Measurements from ENCODE around the gene TAS1R3.
A peak's percentile ranks its signal among the peaks of the same experiment; 100 is the strongest.

Gene TAS1R3

GRCh38 chr1:1293263-1294249, 37.5 kb upstream of the TAS1R3 start:
- intact Hi-C loops (cut with DNase I): loop anchor here (10.0 kb wide), 1 partner anchor 841 kb away; no protein-coding TSS in a partner anchor
- peak in 2 of 10 donors; percentile 7 to 78 for DNase-seq

DNA sequence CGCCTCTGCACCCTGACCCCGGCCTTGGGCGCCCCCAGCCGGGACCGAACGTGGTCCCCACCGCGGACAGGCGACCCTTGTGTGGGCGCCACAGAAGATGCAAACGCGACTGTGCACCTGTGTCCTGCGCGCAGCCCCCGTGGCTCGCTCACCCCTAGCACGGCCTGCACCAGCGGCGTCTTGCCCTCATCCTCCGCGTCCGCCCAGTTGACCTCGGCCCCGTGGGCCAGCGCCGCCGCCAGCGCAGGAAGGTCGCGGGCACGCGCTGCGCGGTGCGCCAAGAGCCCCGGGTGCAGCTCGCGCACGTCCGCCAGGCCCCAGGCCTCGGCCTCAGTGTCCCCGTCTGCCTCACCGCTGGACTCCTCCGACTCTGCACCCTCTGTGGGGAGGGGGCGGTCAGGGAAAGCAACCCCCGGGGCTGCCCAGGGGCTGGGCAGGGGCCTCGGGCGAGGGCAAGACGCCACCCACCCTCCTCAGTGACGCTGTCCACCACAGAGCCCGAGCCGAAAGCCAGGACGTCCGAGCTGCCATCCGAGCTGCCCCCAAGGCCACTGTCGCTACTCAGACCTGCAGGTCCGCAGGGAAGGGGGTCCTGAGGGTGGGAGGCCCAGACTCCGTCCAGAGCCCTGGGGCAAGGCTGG, 36.7 kb upstream of the TAS1R3 start:
- DNase-seq: no peak
- intact Hi-C loops (cut with DNase I): loop anchor here (10.0 kb wide), 1 partner anchor 840 kb away; no protein-coding TSS in a partner anchor

DNA sequence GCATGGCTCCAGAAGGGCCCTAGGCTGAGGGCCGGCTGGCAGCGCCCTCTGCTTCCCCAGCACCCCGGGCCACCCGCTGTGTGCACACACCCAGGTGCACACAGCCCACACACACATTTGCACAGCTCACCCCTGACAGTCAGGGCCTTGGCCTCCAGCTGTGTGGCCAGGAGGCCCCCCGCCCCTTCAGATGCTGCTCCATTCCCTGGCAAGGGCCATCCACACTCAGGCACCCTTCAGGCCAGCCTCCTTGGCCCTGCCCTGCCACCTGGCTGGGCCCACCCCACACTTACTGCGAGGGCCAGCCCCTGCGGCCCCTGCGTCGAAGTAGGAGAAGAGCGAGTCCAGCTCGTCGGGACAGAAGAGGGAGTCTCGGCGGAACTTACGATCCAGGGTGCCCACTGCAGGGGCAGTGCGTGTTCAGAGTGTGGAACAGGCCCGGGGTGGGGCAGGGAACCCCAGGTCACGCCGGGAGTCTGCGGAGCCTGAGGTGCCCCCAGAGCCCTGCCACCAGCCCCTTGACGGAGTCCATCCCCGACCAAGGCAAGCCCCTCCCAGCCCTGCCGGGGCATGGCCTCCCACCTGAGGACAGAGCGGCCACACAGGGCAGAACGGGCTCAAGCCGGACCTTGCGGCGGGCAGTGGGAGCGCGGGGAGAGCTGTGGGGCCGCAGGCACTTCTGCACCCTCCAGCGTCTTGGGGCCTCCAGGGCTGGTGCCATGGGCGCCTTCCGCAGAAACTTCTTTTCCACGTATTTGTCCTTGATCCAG, 35.7 kb upstream of the TAS1R3 start:
- DNase-seq: no peak
- intact Hi-C loops (cut with DNase I): loop anchor here (10.0 kb wide), 1 partner anchor 839 kb away; no protein-coding TSS in a partner anchor

DNA sequence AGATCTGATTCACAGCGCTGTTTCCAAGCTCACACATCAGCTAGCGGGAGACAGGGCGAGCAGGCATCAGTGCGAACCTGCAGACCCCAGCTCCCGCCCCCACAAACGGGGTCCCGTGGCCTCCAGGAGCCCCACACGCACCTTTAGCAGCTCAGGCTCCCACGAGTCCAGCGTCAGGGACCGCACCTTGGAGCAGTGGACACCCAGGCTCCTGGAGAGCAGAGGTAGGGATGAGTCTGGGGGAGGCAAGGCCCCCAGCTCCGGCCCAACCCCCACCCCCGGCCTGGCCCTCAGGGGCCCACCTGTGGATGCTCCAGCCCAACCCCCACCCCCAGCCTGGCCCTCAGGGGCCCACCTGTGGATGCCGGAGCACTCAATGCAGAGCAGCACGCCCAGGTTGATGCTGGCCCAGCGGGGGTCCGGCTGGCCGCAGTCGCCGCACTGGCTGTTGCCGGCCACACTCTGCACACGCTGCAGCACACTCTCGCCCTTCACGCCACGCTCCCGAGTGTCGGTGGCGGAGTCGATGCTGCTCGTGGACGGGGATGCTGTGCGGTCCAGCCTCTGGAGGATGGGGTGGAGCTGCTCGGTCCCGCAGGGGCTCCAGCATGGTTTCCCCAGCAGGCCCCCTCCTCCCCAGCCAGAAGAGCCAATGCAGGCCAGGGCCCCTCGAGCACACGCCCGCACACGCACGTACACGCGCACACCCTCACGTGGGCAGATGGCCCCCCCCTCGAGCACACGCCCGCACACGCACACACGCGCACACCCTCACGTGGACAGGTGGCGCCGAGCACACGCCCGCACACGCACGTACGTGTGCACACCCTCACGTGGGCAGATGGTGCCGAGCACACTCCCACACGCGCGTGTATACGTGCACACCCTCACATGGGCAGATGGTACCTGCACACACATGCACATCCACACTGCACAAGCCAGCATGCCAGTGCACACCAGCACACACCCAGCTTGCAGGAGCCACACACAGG, 34.7 kb upstream of the TAS1R3 start:
- no peak for DNase-seq
- intact Hi-C loops (cut with DNase I): loop anchor here (10.0 kb wide), 1 partner anchor 838 kb away; no protein-coding TSS in a partner anchor

DNA sequence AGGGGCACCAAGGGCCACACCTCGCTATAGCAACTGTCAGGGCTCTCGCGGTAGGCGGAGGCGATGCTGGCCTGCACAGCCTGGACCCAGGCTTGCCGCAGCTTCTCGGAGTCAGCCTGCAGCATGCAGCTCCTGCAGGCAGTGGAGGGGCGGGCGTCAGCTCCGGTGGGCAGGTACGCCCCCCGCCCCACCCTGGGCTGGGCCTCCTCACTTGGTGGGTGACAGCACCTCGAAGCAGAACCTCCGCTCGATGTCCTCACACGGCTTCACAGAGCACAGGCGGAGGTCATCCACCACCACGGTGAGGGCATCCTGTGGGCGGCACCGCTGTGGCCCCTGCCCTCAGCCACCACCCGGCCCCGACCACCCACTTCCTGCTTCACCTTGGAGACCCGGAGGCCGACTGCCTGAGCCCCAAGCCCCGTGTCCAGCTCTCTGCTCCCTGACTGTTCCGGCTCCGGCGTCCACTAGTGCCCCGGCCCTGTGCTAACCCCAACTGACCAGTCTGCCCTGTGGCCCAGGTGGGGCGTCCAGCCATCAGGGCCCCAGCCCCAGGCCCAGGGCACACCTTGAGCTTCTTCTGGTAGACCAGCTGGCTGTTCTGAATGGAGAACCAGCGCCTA, 33.2 kb upstream of the TAS1R3 start:
- no peak for DNase-seq
- intact Hi-C loops (cut with DNase I): loop anchor here (10.0 kb wide), 1 partner anchor 837 kb away; no protein-coding TSS in a partner anchor

GRCh38 chr1:1298861-1299685, 32.0 kb upstream of the TAS1R3 start:
- peak; percentile 85 to 99 (median 94) for DNase-seq
- intact Hi-C loops (cut with DNase I): loop anchor here (10.0 kb wide), 1 partner anchor 836 kb away; no protein-coding TSS in a partner anchor

- intact Hi-C loops (cut with DNase I): loop anchor here (10.0 kb wide), 1 partner anchor 835 kb away; no protein-coding TSS in a partner anchor
- peak in 1 of 10 donors; percentile 14 for DNase-seq
Observed at GRCh38 chr1:1299686-1300351, 31.3 kb upstream of the TAS1R3 start.

- intact Hi-C loops (cut with DNase I): no loop called here
- DNase-seq: peak in 1 of 10 donors; percentile 6
Observed at GRCh38 chr1:1300352-1300739, 30.7 kb upstream of the TAS1R3 start.

DNA sequence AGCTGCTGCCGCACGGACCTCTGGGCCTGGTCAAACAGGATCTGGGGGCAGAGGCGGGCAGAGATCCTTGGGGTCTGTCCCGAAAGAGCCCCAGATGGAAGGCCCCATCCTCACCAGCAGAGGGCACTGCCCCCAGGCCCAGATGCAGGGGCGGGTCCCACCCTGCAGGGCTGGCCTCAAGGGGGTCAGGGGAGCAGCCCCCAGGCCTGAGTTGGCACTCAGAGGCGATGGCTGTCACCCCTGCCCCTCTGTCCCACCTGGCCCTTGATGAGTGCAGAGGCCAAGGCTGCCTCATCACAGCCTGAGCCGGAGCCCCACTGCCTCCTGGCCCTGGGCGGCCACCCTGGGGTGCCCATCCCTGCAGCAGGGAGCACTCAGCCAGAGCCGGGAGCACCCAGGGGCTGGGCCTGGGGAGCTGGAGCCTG, 29.1 kb upstream of the TAS1R3 start:
- intact Hi-C loops (cut with DNase I): no loop called here
- DNase-seq: no peak

- intact Hi-C loops (cut with DNase I): no loop called here
- no peak for DNase-seq
Observed at GRCh38 chr1:1302951-1303509, 28.1 kb upstream of the TAS1R3 start.

GRCh38 chr1:1303736-1304135, 27.3 kb upstream of the TAS1R3 start:
- intact Hi-C loops (cut with DNase I): no loop called here
- no peak for DNase-seq

DNA sequence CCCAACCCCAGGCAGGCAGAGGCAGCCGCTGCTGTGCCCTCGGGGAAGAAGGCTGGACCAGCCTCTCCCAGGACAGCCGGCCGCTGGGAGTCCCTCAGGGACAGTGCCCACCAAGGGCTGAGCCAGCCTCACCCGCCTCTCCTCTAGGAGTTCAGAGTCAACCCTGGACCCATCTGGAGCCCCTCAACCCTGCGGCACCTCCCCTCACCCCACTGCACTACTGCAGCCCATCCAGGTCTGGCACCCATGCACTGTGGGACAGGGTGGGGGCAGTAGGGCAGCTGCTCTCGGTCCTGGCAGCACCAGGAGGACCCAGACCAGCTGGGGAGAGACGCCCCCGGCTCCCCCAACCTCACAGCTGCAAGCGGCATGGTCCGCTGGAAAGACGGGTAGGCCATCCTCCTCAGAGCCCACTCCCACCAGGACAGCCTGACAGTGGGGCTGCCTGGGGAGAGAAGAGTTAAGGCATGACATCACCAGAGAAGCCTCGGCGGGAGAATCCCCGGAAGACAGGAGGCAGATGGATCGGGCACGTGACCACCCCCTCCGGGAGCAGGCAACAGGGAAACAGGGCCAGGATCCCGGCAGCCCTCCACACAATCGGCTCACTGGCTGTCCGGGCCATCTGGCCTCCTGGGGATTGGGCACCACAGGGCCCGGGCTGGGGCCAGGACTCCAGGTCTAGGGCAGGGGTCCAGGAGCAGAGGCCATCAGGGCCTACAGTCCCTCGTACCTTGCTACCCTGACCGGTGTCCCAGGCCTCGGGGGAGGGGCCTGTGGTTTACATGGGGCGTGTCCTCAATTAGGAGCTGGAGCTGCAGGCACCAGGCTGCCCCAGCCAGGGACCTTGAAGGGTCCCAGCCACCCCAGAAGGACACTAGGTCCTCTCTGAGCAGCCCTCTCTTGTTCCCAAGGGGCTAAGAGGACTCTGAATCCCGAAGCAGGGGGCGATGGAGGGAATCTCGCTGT, 26.5 kb upstream of the TAS1R3 start:
- intact Hi-C loops (cut with DNase I): loop anchor here (5.0 kb wide), 1 partner anchor 32 kb away; the partner anchor contains the start of gene UBE2J2

DNA sequence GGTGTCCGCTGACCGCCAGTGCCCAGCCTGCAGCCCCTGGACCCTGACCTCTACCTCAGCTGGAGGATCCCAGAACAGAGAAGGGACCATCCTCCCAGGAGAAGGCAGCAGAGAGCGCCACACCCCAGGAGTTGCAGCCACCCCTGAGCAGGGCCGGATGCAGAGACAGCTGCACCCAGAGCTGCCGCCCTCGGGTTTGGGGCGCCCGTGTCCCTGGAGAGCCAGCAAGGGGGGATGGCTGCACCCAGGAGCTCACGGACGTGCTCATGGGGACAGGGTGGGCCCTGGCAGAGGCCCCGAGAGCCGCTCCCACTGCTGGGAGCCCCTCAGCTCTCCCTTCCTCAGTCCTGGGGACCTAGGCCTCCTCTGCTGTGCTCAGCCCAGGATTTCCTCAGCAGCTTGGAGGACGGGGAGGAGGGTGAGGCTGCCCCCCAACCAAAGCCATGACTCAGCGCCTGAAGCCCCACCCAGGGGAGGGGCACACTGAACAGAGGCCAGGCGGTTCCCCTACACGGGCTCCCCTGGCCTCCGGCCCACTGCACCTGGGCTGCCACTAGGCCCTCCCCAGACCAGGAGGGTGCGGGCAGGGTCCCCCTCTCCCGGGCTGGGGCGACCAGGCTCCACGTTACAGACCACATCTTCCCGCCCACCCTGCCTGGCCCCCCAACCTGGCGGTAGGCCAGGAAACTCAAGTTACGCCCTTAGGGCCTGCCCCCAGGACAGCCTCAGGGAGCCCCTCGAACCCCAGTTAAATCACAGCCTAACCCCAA, 25.6 kb upstream of the TAS1R3 start:
- DNase-seq: peak in 1 of 10 donors; percentile 86
- intact Hi-C loops (cut with DNase I): loop anchor here (5.0 kb wide), 1 partner anchor 33 kb away; the partner anchor contains the start of gene UBE2J2

More for the DNA sequence above, 26.5 kb upstream of the TAS1R3 start:
- peak; percentile 93 to 99 (median 96) for DNase-seq

DNA sequence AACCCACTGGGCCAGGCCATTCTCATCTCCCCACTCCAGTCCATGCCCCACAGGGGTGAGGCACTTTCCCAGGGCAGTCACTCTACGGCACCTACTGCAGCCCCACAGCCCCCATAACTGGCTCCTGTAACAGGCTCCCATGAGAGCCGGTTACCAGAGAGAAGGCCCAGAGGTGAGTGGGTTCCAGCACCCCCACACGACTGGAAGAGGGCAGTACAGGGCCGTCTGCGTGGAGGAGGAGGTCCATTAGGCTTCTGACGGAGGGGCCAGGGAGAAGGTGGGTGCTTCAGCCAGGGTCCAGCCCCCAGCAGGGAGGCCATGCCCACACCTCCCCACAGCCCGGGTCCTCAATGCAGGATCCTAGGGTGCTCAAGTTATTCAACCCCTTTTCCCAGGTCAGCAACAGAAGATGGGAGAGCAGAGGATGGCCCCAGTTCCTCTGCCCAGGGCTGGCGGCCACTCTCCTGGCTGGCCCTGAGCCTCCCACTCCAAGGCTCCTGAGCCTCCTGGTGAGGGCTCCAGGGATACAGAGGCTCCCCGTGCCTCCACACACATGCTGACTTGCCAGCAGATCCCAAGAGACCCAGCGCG, 24.9 kb upstream of the TAS1R3 start:
- no peak for DNase-seq
- intact Hi-C loops (cut with DNase I): loop anchor here (5.0 kb wide), 1 partner anchor 34 kb away; the partner anchor contains the start of gene UBE2J2

All from posterior cingulate gyrus (tissue), 11 donors.